ENCODE measurements around the gene GRK1.

DNA sequence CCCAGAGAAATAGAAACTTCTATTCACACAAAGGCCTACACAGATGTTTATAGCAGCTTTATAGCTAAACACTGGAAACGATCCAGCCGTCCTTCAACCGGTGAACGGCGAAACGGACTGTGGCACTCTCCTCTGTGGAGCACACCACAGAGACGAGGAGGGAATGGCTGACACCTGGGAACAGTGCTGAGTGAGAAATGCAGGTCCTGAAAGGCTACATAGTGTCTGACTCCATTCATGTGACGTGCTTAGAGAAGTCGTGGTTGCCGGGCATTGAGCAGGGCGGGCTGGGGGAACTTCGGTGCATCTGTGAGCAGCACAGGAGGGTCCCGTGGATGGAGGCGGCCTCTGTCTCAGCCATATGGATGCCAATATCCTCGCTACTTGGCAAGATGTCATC is 3.1 kb upstream of the GRK1 start:
- TF ChIP-seq BCL11A (tag by site-specific recombination; IDR thresholded peaks at IDR 0.05; ENCODE audit: low read depth): no peak
- no peak for TF ChIP-seq ZSCAN23 (tag by site-specific recombination; IDR thresholded peaks at IDR 0.05)

Measured in HEK293 (cell line).